ENCODE measurements around the gene GNB3.

- TF ChIP-seq PRDM10 (IDR thresholded peaks at IDR 0.05; ENCODE audit: partially characterized antibody) (no peak), NR0B1 (IDR thresholded peaks at IDR 0.05; ENCODE audit: partially characterized antibody) (no peak), ARNT (IDR thresholded peaks at IDR 0.05) (no peak), CTCF (IDR thresholded peaks at IDR 0.05 in 2 of 3, conservative IDR thresholded peaks at IDR 0.05 in 1 of 3; ENCODE audit: insufficient read depth in 2 of 3, low read depth in 1 of 3, low read length in 3 of 3) (peak in 2 of 3 experiments; percentile 14 to 22; a peak in 1 of 6 replicates), RBM39 (optimal IDR thresholded peaks at IDR 0.05; ENCODE audit: low read depth, low read length) (no peak), ZNF274 (IDR thresholded peaks at IDR 0.05; ENCODE audit: borderline replicate concordance, low read depth, low read length) (no peak), UBTF (IDR thresholded peaks at IDR 0.05; ENCODE audit: borderline replicate concordance in 1 of 2, low read depth in 2 of 2, low read length in 2 of 2) (no peak), EZH2 (IDR thresholded peaks at IDR 0.05; ENCODE audit: borderline replicate concordance, low read depth, low read length) (no peak), MCM2 (IDR thresholded peaks at IDR 0.05; ENCODE audit: low read depth) (no peak), NFXL1 (CRISPR knock-in tag; IDR thresholded peaks at IDR 0.05) (no peak), EP300 (IDR thresholded peaks at IDR 0.05; ENCODE audit: low read length) (no peak), SIRT6 (IDR thresholded peaks at IDR 0.05; ENCODE audit: low read depth, low read length) (no peak)
These were observed 27.7 kb downstream of the GNB3 start for GRCh38 chr12:6868211-6869048.

All from K562 (cell line).